Erythroblast (primary cell): Measurements from ENCODE around the gene DTX3L.

Experiments used
- GATA1 ChIP-seq: IDR thresholded peaks from 2 replicates; pipeline ENCODE4 v1.6.1; 2011; ENCODE audit warnings: low read depth, mild to moderate bottlenecking, control low read depth, low read length, moderate library complexity
- POLR2A ChIP-seq: IDR thresholded peaks from 2 replicates; pipeline ENCODE4 v1.6.1; 2011; ENCODE audit warnings: mild to moderate bottlenecking, low read length

GRCh38 chr3:122620399-122620798 is 56.3 kb downstream of the DTX3L start:
- TF ChIP-seq POLR2A (no peak), GATA1 (no peak)
